ENCODE results near the gene ZNF205.

GRCh38 chr16:3155181-3155580, 42.8 kb downstream of the ZNF205 start:
- TF ChIP-seq CTCF (IDR thresholded peaks at IDR 0.05; ENCODE audit: low read length) (no peak), EZH2 (IDR thresholded peaks at IDR 0.05; ENCODE audit: borderline replicate concordance, low read length) (no peak)
